AG04449 (cell line): Measurements from ENCODE around the gene CDK14.

Experiments used
- CTCF ChIA-PET: fragments of 350-600 bp; formaldehyde crosslinking; extraction: SDS; loops from one replicate; lab custom pipeline; 2021; ENCODE audit warnings: antibody characterized with exemption; lab: Yijun Ruan, JAX
- POLR2A ChIA-PET: fragments of 400-600, 350-600 bp; formaldehyde crosslinking; extraction: SDS; loops from one replicate; lab custom pipeline; 2020; ENCODE audit warnings: antibody characterized with exemption, inconsistent platforms; lab: Yijun Ruan, JAX
- DNase-seq: peaks from one replicate; pipeline ENCODE4 v3.0.0-alpha.2; 2010; ENCODE audit warnings: low read depth, low spot score
- H3K4me3 ChIP-seq: 2 replicates; pipeline ENCODE4 v1.5.1; 2011; ENCODE audit warnings: low read depth, mild to moderate bottlenecking, control low read depth, low read length
- TF ChIP-seq, protein P1 (sequence below): IDR thresholded peaks from one replicate; pipeline ENCODE4 v1.5.1; 2011; ENCODE audit warnings: mild to moderate bottlenecking, moderate library complexity, low read length, control low read depth, inconsistent platforms; ENCODE audit not compliant: insufficient read depth; ENCODE audit errors: missing control alignments

The CDK14 gene

GRCh38 chr7:91055219-91055618, 459.1 kb downstream of the CDK14 start:
- CTCF ChIA-PET = interaction anchor here (1.4 to 2.8 kb wide), 2 partner anchors 8 to 775 kb away, joined by 3 to 11 read pairs; no protein-coding TSS in a partner anchor
- TF ChIP-seq, protein P1, sequence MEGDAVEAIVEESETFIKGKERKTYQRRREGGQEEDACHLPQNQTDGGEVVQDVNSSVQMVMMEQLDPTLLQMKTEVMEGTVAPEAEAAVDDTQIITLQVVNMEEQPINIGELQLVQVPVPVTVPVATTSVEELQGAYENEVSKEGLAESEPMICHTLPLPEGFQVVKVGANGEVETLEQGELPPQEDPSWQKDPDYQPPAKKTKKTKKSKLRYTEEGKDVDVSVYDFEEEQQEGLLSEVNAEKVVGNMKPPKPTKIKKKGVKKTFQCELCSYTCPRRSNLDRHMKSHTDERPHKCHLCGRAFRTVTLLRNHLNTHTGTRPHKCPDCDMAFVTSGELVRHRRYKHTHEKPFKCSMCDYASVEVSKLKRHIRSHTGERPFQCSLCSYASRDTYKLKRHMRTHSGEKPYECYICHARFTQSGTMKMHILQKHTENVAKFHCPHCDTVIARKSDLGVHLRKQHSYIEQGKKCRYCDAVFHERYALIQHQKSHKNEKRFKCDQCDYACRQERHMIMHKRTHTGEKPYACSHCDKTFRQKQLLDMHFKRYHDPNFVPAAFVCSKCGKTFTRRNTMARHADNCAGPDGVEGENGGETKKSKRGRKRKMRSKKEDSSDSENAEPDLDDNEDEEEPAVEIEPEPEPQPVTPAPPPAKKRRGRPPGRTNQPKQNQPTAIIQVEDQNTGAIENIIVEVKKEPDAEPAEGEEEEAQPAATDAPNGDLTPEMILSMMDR = no peak
- no peak overlapping the region for H3K4me3 ChIP-seq
- no peak for DNase-seq
- POLR2A ChIA-PET = no interaction called here

DNA sequence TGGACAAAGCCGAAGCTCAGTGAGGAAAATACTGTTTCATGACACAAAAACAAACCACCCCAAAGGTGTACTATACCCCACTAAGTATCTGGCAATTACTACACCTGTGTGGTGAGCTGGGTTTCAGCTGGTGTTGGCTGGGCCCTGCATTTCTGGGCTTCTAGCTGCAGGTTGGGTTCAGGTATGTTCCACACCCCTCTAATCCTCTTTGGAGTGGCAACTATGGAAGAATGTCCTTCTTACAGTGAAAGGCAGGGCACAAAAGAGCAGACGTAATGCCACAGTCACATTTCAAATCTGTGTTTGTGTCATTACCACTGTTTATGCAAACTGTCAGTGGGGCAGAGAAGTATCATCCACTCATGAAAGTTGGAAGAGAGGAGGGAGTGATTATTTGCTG, 466.6 kb downstream of the CDK14 start:
- no peak overlapping the region for H3K4me3 ChIP-seq
- TF ChIP-seq, protein P1 = no peak
- no peak for DNase-seq
- ChIA-PET CTCF (interaction anchor here (1.1 to 1.9 kb wide), 3 partner anchors 9 to 28 kb away, joined by 3 to 11 read pairs (median 4); no protein-coding TSS in a partner anchor), POLR2A (no interaction called here)

DNA sequence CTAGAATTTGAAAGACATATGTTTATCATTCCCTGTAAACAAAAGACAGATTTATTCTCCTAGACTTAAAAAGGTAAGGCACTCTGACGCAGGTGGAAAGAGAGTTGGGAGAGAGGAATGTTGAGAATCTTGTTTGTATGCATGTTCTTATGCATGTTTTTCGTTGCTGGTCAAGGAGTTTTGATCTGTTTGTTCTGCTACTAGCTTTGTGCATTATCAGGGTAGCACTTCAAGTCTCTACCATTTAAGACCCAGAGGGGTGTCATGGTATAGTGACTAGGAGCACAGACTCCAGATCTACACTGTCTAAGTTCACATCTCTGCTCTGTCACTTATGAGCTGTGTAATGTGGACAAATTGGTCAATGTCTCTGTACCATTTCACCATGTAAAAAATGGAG, 467.9 kb downstream of the CDK14 start:
- TF ChIP-seq, protein P1 = no peak
- no peak for DNase-seq
- no peak overlapping the region for H3K4me3 ChIP-seq
- POLR2A ChIA-PET = no interaction called here
- CTCF ChIA-PET = interaction anchor here (1.2 to 1.9 kb wide), 4 partner anchors 10 to 26 kb away, joined by 3 to 11 read pairs (median 4); no protein-coding TSS in a partner anchor

- ChIA-PET POLR2A (interaction anchor here (0.6 kb wide), 1 partner anchor 1382 kb away, joined by 3 read pairs; no protein-coding TSS in a partner anchor), CTCF (interaction anchor here (1.2 to 1.4 kb wide), 2 partner anchors 22 to 25 kb away, joined by 3 to 5 read pairs; no protein-coding TSS in a partner anchor)
- DNase-seq = no peak
- TF ChIP-seq, protein P1 = no peak
- H3K4me3 ChIP-seq = no peak overlapping the region
These were observed 468.8 kb downstream of the CDK14 start for GRCh38 chr7:91064938-91065337.

- ChIA-PET POLR2A (no interaction called here), CTCF (no interaction called here)
- H3K4me3 ChIP-seq = no peak overlapping the region
- DNase-seq = no peak
- TF ChIP-seq, protein P1 = no peak
These were observed 470.5 kb downstream of the CDK14 start for GRCh38 chr7:91066627-91067026.

- H3K4me3 ChIP-seq = no peak overlapping the region
- TF ChIP-seq, protein P1 = no peak
- no peak for DNase-seq
- ChIA-PET CTCF (no interaction called here), POLR2A (no interaction called here)
These were observed 471.1 kb downstream of the CDK14 start for GRCh38 chr7:91067242-91067641.
